ENCODE measurements around the gene SLC9A5. TPM values are rescaled to one million over a fixed set of nuclear protein-coding genes. Genes with fewer than 3 reads are reported as not detected.

SLC9A5 gene
- total RNA-seq, 1 experiment from 2014 or later: 10.3 TPM

DNA sequence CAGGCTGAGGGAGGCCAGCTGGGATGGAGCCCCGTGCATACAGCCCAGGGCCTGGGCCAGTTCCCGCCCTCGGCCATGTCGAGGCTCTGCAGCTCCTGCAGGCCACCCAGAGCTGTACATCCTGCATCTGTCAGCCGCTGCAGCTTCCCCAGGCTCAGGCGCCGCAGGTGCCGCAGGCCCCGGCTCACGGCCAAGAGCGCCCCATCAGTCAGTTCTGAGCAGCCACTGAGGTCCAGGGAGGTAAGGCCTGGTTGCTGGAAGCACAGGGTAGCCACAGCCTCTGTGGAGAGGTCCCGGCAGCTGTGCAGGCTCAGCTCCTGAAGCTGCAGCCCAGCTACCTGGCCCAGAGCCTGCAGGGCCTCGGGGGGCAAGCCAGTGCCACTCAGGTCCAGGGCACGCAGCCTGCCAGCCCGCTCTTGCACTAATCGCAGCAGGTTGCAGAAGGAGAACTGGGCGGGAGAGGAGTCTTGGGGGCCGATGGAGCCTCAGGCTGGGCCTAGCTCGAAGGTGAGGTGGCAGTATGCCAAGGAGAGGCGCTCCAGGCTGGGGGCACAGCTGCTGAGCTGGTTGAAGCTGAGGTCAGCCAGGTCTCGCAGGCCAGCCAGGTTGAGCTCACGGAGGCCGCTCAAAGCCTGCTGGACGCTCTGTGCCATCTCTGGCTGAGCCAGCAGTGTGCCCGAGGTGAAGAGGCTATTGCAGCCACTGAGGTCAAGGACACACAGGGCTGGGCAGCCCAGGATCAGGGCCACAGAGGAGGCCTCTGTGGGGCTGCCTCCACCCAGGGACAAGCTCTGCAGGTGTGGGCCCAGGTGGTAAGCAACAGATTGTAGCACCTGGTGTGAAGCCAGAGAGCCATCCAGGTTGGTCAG is 38.5 kb upstream of the SLC9A5 start:
- H3K9me3 Mint-ChIP-seq: no peaks in the 10 kb centered on the region
- H3K36me3 Mint-ChIP-seq: no peaks in the 10 kb centered on the region
- peaks cover 16% of the 10 kb centered on the region for H3K27me3 Mint-ChIP-seq (ENCODE audit: low read depth)
- TF ChIP-seq NR1H2 (CRISPR knock-in tag; IDR thresholded peaks at IDR 0.05) (no peak), CREB1 (CRISPR knock-in tag; IDR thresholded peaks at IDR 0.05) (no peak), RELA (CRISPR knock-in tag; IDR thresholded peaks at IDR 0.05; ENCODE audit: borderline replicate concordance) (no peak), CTCF (IDR thresholded peaks at IDR 0.05) (no peak), ETV6 (CRISPR knock-in tag; IDR thresholded peaks at IDR 0.05) (no peak), NFATC4 (CRISPR knock-in tag; IDR thresholded peaks at IDR 0.05) (no peak), EMX1 (CRISPR knock-in tag; IDR thresholded peaks at IDR 0.05) (no peak), SOX15 (CRISPR knock-in tag; IDR thresholded peaks at IDR 0.05) (no peak), NR3C1 (CRISPR knock-in tag; conservative IDR thresholded peaks at IDR 0.05; ENCODE audit: low read depth) (no peak), FOXP1 (CRISPR knock-in tag; IDR thresholded peaks at IDR 0.05; ENCODE audit: borderline replicate concordance) (no peak), PRRX2 (CRISPR knock-in tag; IDR thresholded peaks at IDR 0.05) (no peak)
- TF ChIP-seq, protein P1, sequence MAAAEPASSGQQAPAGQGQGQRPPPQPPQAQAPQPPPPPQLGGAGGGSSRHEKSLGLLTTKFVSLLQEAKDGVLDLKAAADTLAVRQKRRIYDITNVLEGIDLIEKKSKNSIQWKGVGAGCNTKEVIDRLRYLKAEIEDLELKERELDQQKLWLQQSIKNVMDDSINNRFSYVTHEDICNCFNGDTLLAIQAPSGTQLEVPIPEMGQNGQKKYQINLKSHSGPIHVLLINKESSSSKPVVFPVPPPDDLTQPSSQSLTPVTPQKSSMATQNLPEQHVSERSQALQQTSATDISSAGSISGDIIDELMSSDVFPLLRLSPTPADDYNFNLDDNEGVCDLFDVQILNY (CRISPR knock-in tag; IDR thresholded peaks at IDR 0.05): no peak
- no peaks in the 10 kb centered on the region for H3K4me1 Mint-ChIP-seq
- H3K27ac Mint-ChIP-seq: no peak overlapping the region
- no peak overlapping the region for H3K4me3 Mint-ChIP-seq
- ChIA-PET POLR2A (interaction anchor here (1.2 to 2.1 kb wide), 2 partner anchors 17 to 36 kb away, joined by 3 to 7 read pairs; partner anchors contain the start of genes FHOD1 and TMEM208), CTCF (interaction anchor here (0.6 to 9.1 kb wide), 12 partner anchors 11 to 313 kb away, joined by 3 to 65 read pairs (median 3); partner anchors contain the start of genes ELMO3, KCTD19, LRRC36 and NOL3)
- DNase-seq (ENCODE audit: low spot score) (peak; percentile 37), ATAC-seq (peak; percentile 59)

DNA sequence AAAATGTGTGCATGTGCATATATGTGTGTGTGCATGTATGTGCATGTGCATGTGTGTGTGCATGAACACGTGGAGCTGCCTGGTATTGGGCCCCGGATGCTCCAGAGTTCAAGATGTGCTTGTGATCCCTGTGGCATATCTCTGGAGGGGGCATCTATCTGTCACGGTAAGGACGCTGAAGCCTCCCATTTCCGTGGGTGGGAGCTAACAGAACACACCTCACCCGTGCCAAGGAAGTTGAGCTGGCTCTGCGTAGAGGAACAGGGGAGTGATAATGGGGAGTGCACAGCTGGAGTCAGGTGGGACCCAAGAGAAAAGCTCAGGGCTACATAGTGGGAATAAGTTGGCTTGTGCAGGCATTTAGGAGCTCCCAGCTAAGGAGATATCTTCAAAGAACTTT is 37.1 kb upstream of the SLC9A5 start:
- ATAC-seq (no peak), DNase-seq (ENCODE audit: low spot score) (no peak)
- no peaks in the 10 kb centered on the region for H3K4me1 Mint-ChIP-seq
- no peak overlapping the region for H3K27ac Mint-ChIP-seq
- H3K4me3 Mint-ChIP-seq: no peak overlapping the region
- no peaks in the 10 kb centered on the region for H3K36me3 Mint-ChIP-seq
- H3K27me3 Mint-ChIP-seq (ENCODE audit: low read depth): peaks cover 27% of the 10 kb centered on the region
- ChIA-PET POLR2A (no interaction called here), CTCF (interaction anchor here (1.0 to 9.1 kb wide), 3 partner anchors 13 to 73 kb away, joined by 3 to 65 read pairs (median 5); partner anchors contain the start of gene ELMO3)
- H3K9me3 Mint-ChIP-seq: no peaks in the 10 kb centered on the region
- TF ChIP-seq ELF4 (CRISPR knock-in tag; IDR thresholded peaks at IDR 0.05; ENCODE audit: low read depth) (no peak), RORB (CRISPR knock-in tag; IDR thresholded peaks at IDR 0.05) (no peak), HMGA2 (CRISPR knock-in tag; IDR thresholded peaks at IDR 0.05) (no peak), PRRX2 (CRISPR knock-in tag; IDR thresholded peaks at IDR 0.05) (no peak), CREM (CRISPR knock-in tag; IDR thresholded peaks at IDR 0.05) (no peak), ZNF396 (CRISPR knock-in tag; IDR thresholded peaks at IDR 0.05; ENCODE audit: borderline replicate concordance) (no peak), ESRRA (CRISPR knock-in tag; IDR thresholded peaks at IDR 0.05; ENCODE audit: borderline replicate concordance) (no peak), OVOL2 (CRISPR knock-in tag; IDR thresholded peaks at IDR 0.05; ENCODE audit: borderline replicate concordance) (no peak), TCF7 (CRISPR knock-in tag; IDR thresholded peaks at IDR 0.05; ENCODE audit: low read depth) (no peak), ETV6 (CRISPR knock-in tag; IDR thresholded peaks at IDR 0.05) (no peak)
- TF ChIP-seq, protein P2, sequence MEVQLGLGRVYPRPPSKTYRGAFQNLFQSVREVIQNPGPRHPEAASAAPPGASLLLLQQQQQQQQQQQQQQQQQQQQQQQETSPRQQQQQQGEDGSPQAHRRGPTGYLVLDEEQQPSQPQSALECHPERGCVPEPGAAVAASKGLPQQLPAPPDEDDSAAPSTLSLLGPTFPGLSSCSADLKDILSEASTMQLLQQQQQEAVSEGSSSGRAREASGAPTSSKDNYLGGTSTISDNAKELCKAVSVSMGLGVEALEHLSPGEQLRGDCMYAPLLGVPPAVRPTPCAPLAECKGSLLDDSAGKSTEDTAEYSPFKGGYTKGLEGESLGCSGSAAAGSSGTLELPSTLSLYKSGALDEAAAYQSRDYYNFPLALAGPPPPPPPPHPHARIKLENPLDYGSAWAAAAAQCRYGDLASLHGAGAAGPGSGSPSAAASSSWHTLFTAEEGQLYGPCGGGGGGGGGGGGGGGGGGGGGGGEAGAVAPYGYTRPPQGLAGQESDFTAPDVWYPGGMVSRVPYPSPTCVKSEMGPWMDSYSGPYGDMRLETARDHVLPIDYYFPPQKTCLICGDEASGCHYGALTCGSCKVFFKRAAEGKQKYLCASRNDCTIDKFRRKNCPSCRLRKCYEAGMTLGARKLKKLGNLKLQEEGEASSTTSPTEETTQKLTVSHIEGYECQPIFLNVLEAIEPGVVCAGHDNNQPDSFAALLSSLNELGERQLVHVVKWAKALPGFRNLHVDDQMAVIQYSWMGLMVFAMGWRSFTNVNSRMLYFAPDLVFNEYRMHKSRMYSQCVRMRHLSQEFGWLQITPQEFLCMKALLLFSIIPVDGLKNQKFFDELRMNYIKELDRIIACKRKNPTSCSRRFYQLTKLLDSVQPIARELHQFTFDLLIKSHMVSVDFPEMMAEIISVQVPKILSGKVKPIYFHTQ (CRISPR knock-in tag; IDR thresholded peaks at IDR 0.05): no peak
- TF ChIP-seq, protein P3, sequence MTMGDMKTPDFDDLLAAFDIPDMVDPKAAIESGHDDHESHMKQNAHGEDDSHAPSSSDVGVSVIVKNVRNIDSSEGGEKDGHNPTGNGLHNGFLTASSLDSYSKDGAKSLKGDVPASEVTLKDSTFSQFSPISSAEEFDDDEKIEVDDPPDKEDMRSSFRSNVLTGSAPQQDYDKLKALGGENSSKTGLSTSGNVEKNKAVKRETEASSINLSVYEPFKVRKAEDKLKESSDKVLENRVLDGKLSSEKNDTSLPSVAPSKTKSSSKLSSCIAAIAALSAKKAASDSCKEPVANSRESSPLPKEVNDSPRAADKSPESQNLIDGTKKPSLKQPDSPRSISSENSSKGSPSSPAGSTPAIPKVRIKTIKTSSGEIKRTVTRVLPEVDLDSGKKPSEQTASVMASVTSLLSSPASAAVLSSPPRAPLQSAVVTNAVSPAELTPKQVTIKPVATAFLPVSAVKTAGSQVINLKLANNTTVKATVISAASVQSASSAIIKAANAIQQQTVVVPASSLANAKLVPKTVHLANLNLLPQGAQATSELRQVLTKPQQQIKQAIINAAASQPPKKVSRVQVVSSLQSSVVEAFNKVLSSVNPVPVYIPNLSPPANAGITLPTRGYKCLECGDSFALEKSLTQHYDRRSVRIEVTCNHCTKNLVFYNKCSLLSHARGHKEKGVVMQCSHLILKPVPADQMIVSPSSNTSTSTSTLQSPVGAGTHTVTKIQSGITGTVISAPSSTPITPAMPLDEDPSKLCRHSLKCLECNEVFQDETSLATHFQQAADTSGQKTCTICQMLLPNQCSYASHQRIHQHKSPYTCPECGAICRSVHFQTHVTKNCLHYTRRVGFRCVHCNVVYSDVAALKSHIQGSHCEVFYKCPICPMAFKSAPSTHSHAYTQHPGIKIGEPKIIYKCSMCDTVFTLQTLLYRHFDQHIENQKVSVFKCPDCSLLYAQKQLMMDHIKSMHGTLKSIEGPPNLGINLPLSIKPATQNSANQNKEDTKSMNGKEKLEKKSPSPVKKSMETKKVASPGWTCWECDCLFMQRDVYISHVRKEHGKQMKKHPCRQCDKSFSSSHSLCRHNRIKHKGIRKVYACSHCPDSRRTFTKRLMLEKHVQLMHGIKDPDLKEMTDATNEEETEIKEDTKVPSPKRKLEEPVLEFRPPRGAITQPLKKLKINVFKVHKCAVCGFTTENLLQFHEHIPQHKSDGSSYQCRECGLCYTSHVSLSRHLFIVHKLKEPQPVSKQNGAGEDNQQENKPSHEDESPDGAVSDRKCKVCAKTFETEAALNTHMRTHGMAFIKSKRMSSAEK (CRISPR knock-in tag; IDR thresholded peaks at IDR 0.05; ENCODE audit: borderline replicate concordance): no peak
- TF ChIP-seq, protein P4, sequence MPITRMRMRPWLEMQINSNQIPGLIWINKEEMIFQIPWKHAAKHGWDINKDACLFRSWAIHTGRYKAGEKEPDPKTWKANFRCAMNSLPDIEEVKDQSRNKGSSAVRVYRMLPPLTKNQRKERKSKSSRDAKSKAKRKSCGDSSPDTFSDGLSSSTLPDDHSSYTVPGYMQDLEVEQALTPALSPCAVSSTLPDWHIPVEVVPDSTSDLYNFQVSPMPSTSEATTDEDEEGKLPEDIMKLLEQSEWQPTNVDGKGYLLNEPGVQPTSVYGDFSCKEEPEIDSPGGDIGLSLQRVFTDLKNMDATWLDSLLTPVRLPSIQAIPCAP (CRISPR knock-in tag; IDR thresholded peaks at IDR 0.05): no peak

All from WTC11 (cell line).